ENCODE measurements around the gene TRPM4.
"Not testable (repeated sequence)": the region's sequence is repeated elsewhere in the genome, so short reads cannot be mapped to it uniquely, and the experiment has no call there.

TRPM4 gene

GRCh38 chr19:49223472-49223871, 65.9 kb downstream of the TRPM4 start:
- in situ Hi-C loops (cut with MboI; ENCODE audit: low sequenced_read_pairs), result no loop called here

DNA sequence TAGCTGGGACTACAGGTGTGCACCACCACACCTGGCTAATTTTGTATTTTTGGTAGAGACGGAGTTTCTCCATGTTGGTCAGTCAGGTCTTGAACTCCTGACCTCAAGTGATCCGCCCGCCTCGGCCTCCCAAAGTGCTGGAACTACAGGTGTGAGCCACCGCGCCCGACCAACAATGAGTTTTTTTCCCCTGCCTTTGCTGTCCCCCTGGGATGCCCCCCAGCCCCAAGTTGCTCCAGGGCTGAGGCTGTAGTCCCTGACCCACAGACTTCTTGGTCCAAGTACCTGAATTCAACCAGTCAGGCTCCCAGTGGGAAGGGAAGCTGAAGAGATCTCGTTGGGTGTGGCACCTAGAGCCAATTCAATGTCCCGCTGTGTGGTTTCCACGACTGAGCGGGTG, 66.8 kb downstream of the TRPM4 start:
- in situ Hi-C loops (cut with MboI; ENCODE audit: low sequenced_read_pairs), result not testable (repeated sequence)

DNA sequence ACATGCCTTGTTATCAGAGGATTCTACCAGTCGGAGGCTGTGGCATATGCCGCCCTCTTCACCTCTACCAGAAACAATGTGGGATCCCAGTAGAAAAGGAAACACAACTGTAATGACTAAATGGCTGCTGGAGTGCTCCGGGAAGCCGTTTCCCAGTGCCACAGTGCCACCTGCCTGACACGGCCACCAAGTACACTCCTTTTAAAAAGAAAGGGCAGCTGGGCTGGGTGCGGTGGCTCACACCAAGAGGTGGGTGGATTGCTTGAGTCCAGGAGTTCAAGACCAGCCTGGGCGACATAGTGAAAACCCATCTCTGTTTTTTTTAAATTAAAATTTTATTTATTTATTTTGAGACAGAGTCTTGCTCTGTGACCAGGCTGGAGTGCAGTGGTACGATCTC, 67.3 kb downstream of the TRPM4 start:
- in situ Hi-C loops (cut with MboI; ENCODE audit: low sequenced_read_pairs), result no loop called here

DNA sequence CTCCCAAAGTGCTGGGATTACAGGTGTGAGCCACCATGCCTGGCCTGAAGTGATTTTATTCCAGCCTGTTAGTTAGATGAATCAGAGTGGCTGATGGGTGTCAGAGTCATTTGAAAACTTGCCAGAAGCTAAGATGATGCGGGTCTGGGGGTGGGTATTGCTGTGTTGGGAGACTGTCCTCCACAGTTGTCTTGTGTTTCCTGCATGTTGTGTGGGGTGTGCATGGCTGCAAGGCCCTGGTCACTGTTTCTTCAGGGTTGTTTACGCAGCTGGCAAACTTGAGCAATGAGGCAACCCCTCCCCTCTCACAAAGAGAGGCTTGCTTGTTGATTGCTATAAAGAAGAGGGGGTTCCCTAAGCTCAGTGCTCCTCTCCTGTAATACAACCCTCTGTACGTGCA, 71.8 kb downstream of the TRPM4 start:
- in situ Hi-C loops (cut with MboI; ENCODE audit: low sequenced_read_pairs), result no loop called here

GRCh38 chr19:49231389-49231788, 73.8 kb downstream of the TRPM4 start:
- in situ Hi-C loops (cut with MboI; ENCODE audit: low sequenced_read_pairs), result no loop called here

DNA sequence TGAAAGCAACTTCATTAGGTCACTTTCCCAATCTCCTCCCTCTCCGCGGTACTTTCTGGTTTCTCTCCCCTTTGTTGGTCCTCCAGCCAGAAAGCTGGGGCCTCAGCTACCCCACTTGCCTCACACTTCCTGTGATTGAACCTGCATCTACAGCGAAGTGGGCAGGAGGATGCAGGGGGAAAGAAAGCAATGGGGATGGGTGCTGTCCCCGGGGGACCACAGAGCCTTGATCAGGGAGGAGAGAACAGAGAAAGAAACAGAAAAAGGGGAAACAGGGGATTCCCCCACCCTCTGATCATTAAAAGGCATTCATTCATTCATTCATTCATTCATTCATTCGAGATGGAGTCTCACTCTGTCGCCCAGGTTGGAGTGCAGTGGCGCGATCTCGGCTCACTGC, 74.2 kb downstream of the TRPM4 start:
- in situ Hi-C loops (cut with MboI; ENCODE audit: low sequenced_read_pairs), result no loop called here

GRCh38 chr19:49233163-49233562, 75.6 kb downstream of the TRPM4 start:
- in situ Hi-C loops (cut with MboI; ENCODE audit: low sequenced_read_pairs), result no loop called here

- in situ Hi-C loops (cut with MboI; ENCODE audit: low sequenced_read_pairs), result no loop called here
Observed at GRCh38 chr19:49241769-49242168, 84.2 kb downstream of the TRPM4 start.

DNA sequence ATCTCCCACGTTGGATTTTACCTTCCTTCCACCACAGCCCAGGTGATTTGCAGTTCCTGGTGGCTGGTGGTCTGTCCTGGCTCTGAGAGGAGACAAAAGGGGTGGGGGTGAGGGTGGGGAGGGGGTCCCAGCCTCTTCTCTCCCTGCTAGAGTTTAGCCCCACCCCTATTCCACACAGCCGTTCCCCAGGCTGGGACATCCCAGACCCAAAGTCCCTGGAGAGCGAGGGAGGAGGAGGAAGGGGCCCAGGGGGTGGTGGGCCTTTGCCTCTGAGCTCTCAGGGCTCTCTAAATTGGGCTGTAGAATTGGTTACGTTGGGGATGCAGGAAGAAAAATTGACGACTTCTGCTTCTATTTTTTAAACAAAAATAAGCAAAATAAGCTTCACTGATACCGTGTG, 85.5 kb downstream of the TRPM4 start:
- in situ Hi-C loops (cut with MboI; ENCODE audit: low sequenced_read_pairs), result no loop called here

DNA sequence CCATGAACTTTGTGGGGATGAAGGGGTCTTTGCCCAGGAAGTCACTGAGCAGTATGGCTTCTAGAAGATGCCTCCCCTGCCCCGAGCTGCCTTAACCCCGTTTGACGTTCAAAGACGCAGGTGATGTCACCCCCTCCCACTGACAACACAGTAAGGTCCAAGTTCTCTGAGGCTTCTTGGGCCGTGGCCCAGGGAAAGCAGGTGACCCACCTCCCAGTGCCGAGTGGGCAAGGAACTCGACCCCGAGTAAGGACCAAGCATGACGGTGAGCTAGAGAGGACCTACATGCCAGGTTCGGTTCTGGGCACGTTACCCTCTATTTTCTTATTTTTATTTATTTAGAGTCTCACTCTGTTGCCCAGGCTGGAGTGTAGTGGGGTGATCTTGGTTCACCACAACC, 86.1 kb downstream of the TRPM4 start:
- in situ Hi-C loops (cut with MboI; ENCODE audit: low sequenced_read_pairs), result no loop called here

DNA sequence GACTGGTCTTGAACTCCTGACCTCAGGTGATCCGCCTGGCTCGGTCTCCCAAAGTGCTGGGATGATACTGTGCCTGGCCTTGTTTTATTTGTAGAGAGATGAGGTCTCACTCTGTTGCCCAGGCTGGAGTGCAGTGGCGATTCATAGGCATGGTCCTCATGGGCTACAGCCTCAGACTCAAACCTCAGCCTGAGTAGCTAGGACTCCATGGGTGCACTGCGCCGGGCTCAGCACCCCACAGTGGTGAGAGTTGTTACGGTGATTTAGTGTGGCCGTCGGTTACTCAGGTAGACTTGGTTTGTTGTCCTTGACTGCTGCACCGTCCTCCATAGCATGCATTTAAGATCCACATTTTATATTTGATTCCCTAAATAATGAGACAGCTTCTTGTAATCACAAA, 86.7 kb downstream of the TRPM4 start:
- in situ Hi-C loops (cut with MboI; ENCODE audit: low sequenced_read_pairs), result no loop called here

DNA sequence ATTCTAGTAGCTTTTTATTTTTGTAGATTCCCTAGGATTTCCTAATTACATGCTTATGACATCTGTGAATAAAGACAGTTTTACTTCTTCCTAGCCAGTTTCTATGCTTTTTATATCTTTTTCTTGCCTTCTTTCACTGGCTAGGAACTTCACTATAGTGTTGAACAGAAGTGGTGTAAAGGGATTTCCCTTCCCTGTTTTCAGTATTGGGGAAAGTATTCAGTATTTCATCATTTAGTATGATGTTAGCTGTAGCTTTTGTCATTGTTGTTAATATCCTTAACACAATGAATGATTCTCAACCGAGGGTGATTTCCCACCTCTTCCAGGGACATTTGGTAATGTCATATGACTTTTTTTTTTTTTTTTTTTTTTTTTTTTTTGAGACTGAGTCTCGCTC, 90.1 kb downstream of the TRPM4 start:
- in situ Hi-C loops (cut with MboI; ENCODE audit: low sequenced_read_pairs), result no loop called here

GRCh38 chr19:49249933-49250332, 92.3 kb downstream of the TRPM4 start:
- in situ Hi-C loops (cut with MboI; ENCODE audit: low sequenced_read_pairs), result no loop called here

DNA sequence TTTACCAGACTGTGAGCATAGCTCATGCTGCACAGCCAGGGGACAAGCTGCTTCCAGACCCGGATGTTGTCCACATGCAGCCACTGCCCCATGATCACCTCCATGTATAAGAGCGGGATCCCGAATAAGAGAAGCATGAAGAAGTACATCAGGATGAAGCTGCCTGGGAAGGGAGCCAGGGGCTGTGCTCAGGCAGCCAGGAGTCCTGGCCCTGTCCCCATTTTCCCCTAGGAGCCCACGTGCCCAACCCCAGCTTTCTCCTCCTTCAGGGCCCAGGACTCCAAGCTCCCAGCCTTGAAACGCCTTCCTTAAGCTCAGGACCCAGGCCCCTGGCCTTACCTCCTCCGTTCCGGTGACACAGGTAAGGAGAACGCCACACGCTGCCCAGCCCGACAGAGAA, 98.1 kb downstream of the TRPM4 start:
- in situ Hi-C loops (cut with MboI; ENCODE audit: low sequenced_read_pairs), result no loop called here

DNA sequence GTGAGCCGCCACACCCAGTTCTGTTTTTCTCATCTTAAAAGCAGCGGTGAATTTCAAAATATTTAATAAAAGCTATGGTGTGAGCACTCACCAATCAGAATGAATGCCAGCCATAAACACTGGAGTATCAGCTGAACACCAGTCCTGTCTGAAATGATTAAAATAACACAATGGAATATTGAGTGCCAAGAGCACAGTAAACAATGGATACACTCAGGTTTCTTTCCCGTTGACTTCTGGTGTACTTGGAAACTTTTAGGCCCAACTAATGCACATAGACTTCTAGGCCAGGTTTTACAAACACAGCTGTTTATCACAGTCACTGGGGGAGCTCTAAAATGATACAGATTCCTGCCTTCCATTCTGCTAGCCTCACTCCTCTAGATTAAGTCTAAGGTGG, 99.1 kb downstream of the TRPM4 start:
- in situ Hi-C loops (cut with MboI; ENCODE audit: low sequenced_read_pairs), result no loop called here

All from HL-60/S4 treated with retinoic acid at 250 ng/mL for 4 days and 3 days (cell line).